ENCODE data around the gene ICE2. TPM values are rescaled to one million over a fixed set of nuclear protein-coding genes. Genes with fewer than 3 reads are reported as not detected.

Gene ICE2
- total RNA-seq, 1 experiment from 2014 or later, result 62.8 TPM

- ATAC-seq (peak; percentile 58), DNase-seq (ENCODE audit: low read depth, low spot score) (peak; percentile 70)
- peak within 1 kb of the TSS; percentile 92 for H3K4me2 ChIP-seq (ENCODE audit: low read length)
Observed at GRCh38 chr15:60397772-60398445, 81.0 kb downstream of the ICE2 start, which contains the start of gene ANXA2. TSS of gene ANXA2 (minus strand) at chr15:60397986. CDS start at chr15:60386075, 11,911 bp downstream.

GRCh38 chr15:60396958-60397771 is 81.8 kb downstream of the ICE2 start:
- peak overlapping the region; percentile 61 to 65 for H3K4me3 ChIP-seq (replicated peaks in 1 of 2; ENCODE audit: low read depth in 1 of 2, low read length in 2 of 2)
- ChIA-PET CTCF (no interaction called here), POLR2A (interaction anchor here (0.7 to 3.9 kb wide), 9 partner anchors 10 to 51 kb away, joined by 3 to 49 read pairs (median 4); no protein-coding TSS in a partner anchor), RAD21 (ENCODE audit: low non-redundant PET in 1 of 2, low total read pairs in 2 of 2, uncharacterized antibody in 2 of 2, unreplicated experiment in 2 of 2) (no interaction called here)
- H3K4me1 ChIP-seq (ENCODE audit: control insufficient read depth in 1 of 2, insufficient read depth in 2 of 2, low read length in 2 of 2), result peaks cover 61 to 85% of the 10 kb centered on the region in 2 experiments
- intact Hi-C loops (cut with micrococcal nuclease), result no loop called here
- no peak overlapping the region for H2AFZ ChIP-seq (ENCODE audit: low read depth, low read length, poor library complexity, severe bottlenecking)
- no peaks in the 10 kb centered on the region for H3K9me3 ChIP-seq (ENCODE audit: control insufficient read depth in 1 of 2, insufficient read depth in 1 of 2, low read depth in 1 of 2, low read length in 2 of 2)
- DNase-seq (ENCODE audit: low read depth, low spot score) (no peak), ATAC-seq (peak; percentile 43)
- H3K36me3 ChIP-seq (ENCODE audit: control insufficient read depth in 1 of 2, insufficient read depth in 2 of 2, low read length in 2 of 2), result peaks cover 2 to 33% of the 10 kb centered on the region in 2 experiments
- no TSS peak for BruUV-seq (replicated peaks)
- H3K27me3 ChIP-seq (ENCODE audit: insufficient read depth, low read length), result no peaks in the 10 kb centered on the region
- TF ChIP-seq SP1 (IDR thresholded peaks at IDR 0.05; ENCODE audit: low read depth) (no peak), POLR2AphosphoS5 (IDR thresholded peaks at IDR 0.05; ENCODE audit: low read depth, low read length) (peak; percentile 46)
- peak overlapping the region; percentile 92 for H3K4me2 ChIP-seq (ENCODE audit: low read length)
- H3K9ac ChIP-seq (ENCODE audit: low read length), result peak overlapping the region; percentile 97
- H3K79me2 ChIP-seq (ENCODE audit: insufficient read depth, low read length), result peaks cover 48% of the 10 kb centered on the region
- H3K9me2 ChIP-seq (ENCODE audit: insufficient read depth), result no peaks in the 10 kb centered on the region
- H3K27ac ChIP-seq (ENCODE audit: low read depth, low read length), result peak overlapping the region; percentile 96
- no peaks in the 10 kb centered on the region for H4K20me1 ChIP-seq (ENCODE audit: insufficient read depth)

More at GRCh38 chr15:60397772-60398445, 81.0 kb downstream of the ICE2 start, which contains the start of gene ANXA2:
- BruUV-seq (replicated peaks), result no TSS peak
- POLR2A ChIA-PET, result interaction anchor here (0.6 to 3.9 kb wide), 13 partner anchors 9 to 1698 kb away, joined by 3 to 49 read pairs (median 4); no protein-coding TSS in a partner anchor
- intact Hi-C loops (cut with micrococcal nuclease), result no loop called here
- no peaks in the 10 kb centered on the region for H3K9me2 ChIP-seq (ENCODE audit: insufficient read depth)
- no peaks in the 10 kb centered on the region for H4K20me1 ChIP-seq (ENCODE audit: insufficient read depth)
- TF ChIP-seq SIN3A (IDR thresholded peaks at IDR 0.05; ENCODE audit: low read depth), result no peak
- TF ChIP-seq CEBPB (IDR thresholded peaks at IDR 0.05; ENCODE audit: low read depth), result no peak
- no peak for TF ChIP-seq FOSL1 (IDR thresholded peaks at IDR 0.05; ENCODE audit: low read depth)
- TF ChIP-seq POLR2AphosphoS5 (IDR thresholded peaks at IDR 0.05; ENCODE audit: low read depth, low read length), result peak; percentile 94
- peak; percentile 53 for TF ChIP-seq POLR2A (IDR thresholded peaks at IDR 0.05; ENCODE audit: borderline replicate concordance, extremely low read depth, insufficient read depth, insufficient read length)
- TF ChIP-seq EZH2 (IDR thresholded peaks at IDR 0.05), result no peak
- no peak for TF ChIP-seq CBX3 (IDR thresholded peaks at IDR 0.05; ENCODE audit: low read depth)
- no peak for TF ChIP-seq SRF (IDR thresholded peaks at IDR 0.05; ENCODE audit: low read depth)
- peak; percentile 25; the same call in 1 of the 2 replicates for TF ChIP-seq ZFX (IDR thresholded peaks at IDR 0.05)
- peaks cover 2 to 33% of the 10 kb centered on the region in 2 experiments for H3K36me3 ChIP-seq (ENCODE audit: control insufficient read depth in 1 of 2, insufficient read depth in 2 of 2, low read length in 2 of 2)
- no peak within 1 kb of the TSS for H2AFZ ChIP-seq (ENCODE audit: low read depth, low read length, poor library complexity, severe bottlenecking)
- RAD21 ChIA-PET (ENCODE audit: low non-redundant PET in 1 of 2, low total read pairs in 2 of 2, uncharacterized antibody in 2 of 2, unreplicated experiment in 2 of 2), result no interaction called here
- no peaks in the 10 kb centered on the region for H3K27me3 ChIP-seq (ENCODE audit: insufficient read depth, low read length)
- peaks cover 61 to 85% of the 10 kb centered on the region in 2 experiments for H3K4me1 ChIP-seq (ENCODE audit: control insufficient read depth in 1 of 2, insufficient read depth in 2 of 2, low read length in 2 of 2)
- peak within 1 kb of the TSS; percentile 61 to 65 for H3K4me3 ChIP-seq (replicated peaks in 1 of 2; ENCODE audit: low read depth in 1 of 2, low read length in 2 of 2)
- peaks cover 41% of the 10 kb centered on the region for H3K79me2 ChIP-seq (ENCODE audit: insufficient read depth, low read length)
- peak within 1 kb of the TSS; percentile 96 for H3K27ac ChIP-seq (ENCODE audit: low read depth, low read length)
- H3K9ac ChIP-seq (ENCODE audit: low read length), result peak within 1 kb of the TSS; percentile 97
- CTCF ChIA-PET, result no interaction called here
- no peaks in the 10 kb centered on the region for H3K9me3 ChIP-seq (ENCODE audit: control insufficient read depth in 1 of 2, insufficient read depth in 1 of 2, low read depth in 1 of 2, low read length in 2 of 2)

All from HCT116 (cell line).